ENCODE data around the gene FBXO38. TPM values are rescaled to one million over a fixed set of nuclear protein-coding genes. Genes with fewer than 3 reads are reported as not detected.
A peak's percentile ranks its signal among the peaks of the same experiment; 100 is the strongest.

FBXO38 gene
- total RNA-seq, 1 donor from 2014 or later, result 37.7 TPM

DNA sequence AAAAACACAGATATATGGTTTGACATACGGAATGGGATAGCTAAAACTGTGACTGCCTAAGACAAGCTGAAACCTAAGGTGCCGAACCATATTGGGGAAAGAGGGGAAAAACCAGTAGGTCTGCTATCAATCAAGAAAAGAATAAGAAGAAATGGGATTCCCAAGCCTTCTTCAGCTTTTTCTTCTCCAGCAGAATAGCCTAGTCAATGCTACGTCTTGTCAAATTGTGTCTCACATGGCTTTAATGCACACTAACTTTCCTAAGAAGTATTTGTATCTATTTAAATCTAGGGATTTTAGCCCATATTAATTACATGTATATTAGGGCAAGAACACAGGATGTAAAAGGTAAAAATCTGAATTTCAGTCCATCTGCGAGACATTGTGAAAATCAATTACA is 797 bp upstream of the FBXO38 start:
- no peak for DNase-seq (ENCODE audit: low read depth in 2 of 2)

DNA sequence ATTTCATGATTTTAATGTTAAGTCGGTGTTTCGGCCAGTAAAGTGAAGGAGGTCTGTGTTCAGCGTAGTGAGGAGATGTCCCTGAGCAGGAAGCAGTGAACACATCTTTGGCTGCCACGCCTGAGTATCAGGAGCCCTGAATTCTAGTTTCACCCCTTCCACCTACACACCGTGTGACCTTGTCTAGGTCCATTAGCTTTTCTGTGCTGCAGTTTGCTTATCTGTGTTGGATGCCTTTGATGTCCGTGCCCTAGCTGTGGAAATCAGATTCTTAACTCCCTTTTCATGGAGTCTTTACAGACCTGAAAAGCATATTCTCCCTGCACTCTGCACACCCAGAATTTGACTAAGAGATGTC is 601 bp downstream of the FBXO38 start:
- DNase-seq (ENCODE audit: low read depth in 2 of 2), result no peak

DNA sequence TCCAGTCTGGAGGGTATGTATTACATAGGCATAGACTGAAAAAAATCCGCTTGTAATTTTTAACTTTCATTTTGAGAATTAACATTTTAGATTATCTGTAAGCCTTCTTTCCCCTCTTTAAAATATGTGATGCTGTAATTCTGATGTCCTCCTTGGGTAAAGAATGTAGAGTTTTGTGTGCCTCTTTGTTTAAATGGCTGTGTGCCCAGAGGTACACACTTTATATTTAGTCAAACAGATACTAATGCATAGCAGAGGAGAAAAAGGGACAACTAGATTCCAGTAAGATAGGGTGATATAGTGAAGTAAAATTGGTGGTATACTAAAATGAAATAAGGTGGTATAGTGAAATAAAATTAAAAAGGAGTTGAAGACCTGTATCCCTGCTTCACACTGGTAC is 1.3 kb downstream of the FBXO38 start:
- no peak for DNase-seq (ENCODE audit: low read depth in 2 of 2)

DNA sequence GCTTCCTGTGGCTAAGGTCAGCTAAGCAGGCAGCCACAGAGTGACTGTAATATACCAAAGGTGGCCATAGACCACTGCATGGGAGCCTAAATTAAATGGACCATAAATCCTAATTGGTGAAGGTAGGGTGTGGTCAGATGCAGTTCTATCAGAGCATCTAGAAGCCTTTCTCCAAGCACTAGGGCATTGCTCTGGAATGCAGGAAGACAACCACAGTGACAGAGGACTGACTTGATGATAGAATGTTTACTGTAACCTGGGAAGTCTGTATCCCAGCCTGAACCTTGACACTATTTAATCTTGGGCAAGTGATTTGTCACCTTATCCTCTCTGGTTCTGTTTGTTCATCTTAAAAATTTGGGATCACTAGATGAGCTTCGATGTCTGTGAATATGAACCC is 2.3 kb downstream of the FBXO38 start:
- no peak for DNase-seq (ENCODE audit: low read depth in 2 of 2)

DNA sequence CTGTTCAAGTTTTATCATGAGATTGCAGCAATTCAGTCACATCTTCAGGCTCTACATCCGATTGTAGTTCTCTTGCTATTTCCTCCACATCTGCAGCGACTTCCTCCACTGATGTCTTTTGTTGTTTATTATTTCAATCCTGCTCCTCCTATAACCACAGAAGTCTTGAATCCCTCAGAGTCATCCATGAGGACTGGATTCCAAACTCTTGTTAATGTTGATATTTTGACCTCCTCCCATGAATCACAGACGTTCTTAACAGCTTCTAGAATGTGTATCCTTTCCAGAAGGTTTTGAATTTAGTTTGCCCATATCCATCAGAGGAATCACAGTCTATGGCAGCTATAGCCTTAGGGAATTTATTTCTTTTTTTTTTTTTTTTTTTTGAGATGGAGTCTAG is 3.6 kb downstream of the FBXO38 start:
- DNase-seq (ENCODE audit: low read depth in 2 of 2), result peak in 1 of 2 donors; percentile 50

DNA sequence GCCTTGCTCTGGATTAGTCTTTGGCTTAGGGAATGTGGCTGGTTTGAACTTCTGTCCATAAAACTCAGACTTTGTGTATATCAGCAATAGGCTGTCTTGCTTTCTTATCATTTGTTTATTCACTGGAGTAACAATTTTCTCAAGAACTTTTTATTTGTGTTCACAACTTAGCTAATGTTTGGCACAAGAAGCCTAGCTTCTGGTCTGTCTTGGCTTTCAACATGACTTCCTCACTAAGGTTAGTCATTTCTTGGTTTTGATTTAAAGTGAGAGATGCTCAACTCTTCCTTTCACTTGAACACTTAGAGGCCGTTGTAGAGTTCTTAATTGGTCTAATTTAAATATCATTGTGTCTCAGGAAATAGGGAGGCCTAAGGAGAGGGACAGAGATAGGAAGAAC is 4.9 kb downstream of the FBXO38 start:
- DNase-seq (ENCODE audit: low read depth in 2 of 2), result peak in 1 of 2 donors; percentile 41

DNA sequence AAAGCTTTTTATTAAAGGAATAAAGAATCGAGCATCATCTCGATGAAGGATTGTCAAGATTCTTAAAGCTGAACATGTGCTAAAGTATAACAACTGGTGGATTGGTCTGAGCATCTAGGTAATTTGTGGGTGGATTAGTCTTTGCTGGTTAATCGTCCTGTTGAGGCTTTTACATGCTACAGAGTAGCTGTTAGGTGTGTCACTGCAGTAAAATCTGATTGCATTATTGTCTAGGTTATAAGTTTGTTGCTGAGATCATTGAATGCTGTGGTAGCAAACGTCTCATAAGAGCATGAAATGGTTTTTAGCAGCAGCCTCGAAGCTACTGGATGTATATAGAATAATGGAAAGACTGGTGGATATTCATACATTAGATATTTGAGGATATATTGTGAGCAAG is 7.2 kb downstream of the FBXO38 start:
- no peak for DNase-seq (ENCODE audit: low read depth in 2 of 2)

DNA sequence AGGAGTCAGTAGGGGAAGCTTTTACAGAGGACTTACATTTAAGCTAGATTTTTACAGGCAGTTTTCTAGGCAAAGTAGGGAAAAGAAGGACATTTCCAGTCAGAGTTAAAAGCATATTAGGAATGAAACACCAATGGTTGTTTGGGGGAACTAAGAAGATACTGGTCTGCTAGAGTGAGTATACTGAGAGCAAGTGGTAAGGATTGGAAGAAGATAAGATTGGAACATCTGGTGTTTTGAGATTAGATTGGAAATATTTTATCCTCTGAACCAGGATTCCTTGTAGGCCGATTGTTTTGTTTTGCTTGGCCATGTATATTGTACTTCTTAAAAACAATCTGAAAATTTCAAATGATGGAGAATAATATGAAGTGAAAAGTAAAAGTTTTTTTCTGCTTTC is 7.7 kb downstream of the FBXO38 start:
- peak in 1 of 2 donors; percentile 35 for DNase-seq (ENCODE audit: low read depth in 2 of 2)

DNA sequence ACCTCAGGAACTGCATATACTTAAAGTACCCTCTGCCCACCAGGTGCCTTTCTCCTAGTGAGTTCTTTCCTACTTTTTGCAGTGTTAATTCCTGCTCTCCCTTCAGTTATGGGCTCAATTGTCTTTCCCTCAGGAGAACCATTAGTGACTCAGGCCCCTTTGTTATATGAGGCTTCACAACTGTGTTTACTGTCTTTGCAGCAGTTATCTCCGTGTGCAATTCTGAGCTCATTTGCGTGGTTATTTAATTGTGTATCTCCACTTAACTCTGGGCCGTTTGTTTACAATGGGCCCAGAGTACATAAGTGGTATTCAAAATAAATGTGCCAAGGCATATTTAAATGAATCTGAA is 9.6 kb downstream of the FBXO38 start:
- peak in 1 of 2 donors; percentile 41 for DNase-seq (ENCODE audit: low read depth in 2 of 2)

DNA sequence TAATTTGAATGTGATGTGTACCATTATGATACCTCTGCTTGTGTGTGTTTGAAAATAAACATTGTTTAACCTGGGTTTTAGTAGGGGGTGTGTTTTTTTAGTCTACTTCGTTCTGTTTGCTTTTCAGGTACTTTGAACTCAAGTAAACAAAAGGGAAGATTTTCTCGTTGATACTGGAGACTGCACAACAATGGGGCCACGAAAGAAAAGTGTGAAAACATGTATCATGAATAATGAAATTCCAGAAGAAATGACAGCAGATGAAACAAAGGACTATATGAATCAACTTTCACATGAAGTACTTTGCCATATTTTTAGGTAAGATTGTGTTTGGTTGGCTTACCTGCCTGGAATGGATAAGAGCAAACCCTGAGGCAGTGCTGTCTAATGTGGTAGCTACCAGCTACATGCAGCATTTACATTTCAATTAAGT is 10.8 kb downstream of the FBXO38 start:
- DNase-seq (ENCODE audit: low read depth in 2 of 2), result no peak

DNA sequence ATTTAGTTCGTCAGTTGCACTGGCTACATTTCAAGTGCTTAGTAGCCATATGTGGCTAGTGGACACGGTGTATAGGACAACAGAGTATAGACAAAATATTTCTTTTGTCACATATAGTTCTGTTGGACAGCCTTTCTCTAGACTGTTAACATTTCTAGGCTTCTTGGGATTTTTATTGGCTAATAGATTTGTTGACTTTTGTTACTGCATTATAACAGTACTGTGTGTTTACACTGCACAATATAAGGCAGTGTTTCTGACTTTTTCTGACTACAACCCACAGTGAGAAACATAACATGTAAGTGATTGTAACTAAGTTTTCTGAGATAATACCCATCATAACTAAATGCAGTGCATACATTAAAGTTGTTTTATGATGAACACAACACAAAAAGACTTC is 11.3 kb downstream of the FBXO38 start:
- DNase-seq (ENCODE audit: low read depth in 2 of 2), result no peak

DNA sequence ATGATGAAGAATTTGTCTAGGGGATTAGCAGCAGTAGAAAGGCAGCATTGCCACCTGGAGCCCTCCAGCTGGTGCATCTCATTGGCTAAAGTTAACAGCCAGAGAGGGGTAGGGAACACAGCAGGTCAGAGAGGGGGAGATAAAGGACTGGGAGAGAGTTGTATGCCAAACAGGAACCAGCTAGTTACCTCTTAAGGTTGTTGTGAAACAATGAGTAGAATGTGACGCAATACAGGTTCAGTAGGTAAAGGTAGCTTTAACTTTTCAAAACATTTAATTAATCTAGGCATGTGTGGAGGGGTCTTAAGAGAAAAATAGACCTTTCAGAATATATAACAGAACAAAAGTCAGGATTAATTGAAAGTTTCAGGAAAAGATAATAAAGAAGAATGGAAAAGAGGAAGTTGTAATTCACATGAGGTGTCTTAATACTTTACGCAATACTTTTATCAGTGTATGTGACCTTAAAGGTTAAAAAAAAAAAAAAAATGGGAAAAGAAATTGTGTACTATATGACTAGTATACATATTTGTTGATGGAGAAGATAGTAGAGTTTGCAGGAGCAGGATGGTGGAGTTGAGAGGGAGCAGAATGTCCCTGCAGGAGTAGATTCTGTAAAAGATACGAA is 14.3 kb downstream of the FBXO38 start:
- DNase-seq (ENCODE audit: low read depth in 2 of 2), result no peak

DNA sequence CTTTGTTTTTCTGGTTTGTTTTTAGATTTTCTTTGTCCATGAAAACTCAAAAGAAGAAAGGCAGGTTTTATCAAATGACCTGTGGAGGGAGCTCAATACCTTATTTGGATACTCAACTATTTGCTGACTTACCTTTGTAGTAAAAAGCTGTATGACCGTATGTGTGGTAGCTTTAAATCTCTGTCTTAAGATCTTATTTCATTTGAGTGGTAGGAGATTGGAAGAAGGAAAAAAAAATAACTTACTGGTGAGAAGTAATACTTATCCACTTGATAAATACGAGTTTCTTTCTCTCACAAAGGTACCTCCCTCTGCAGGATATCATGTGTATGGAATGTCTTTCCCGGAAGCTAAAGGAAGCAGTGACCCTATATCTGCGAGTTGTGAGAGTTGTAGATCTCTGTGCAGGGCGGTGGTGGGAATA is 15.0 kb downstream of the FBXO38 start:
- DNase-seq (ENCODE audit: low read depth in 2 of 2), result peak in 1 of 2 donors; percentile 53

DNA sequence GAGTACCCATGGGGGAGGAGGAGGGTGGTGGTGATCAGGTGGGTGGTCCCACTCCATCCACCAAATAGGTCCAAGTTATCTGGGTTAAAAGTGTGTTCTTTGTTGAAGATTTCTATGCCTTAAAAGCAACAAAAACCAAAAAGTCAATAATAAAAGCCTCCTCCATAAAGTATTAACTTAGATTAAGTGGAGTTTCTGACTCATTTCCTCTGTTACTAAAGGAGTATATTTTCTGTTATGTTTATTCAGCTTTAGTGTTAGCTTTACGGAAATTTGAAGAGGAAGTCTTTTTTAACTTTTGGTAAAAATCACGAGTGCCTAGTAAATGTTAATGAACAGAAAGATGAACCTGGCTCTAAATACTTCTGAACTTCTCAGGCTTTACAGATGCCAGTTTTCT is 17.8 kb downstream of the FBXO38 start:
- DNase-seq (ENCODE audit: low read depth in 2 of 2), result peak; percentile 78 to 84

DNA sequence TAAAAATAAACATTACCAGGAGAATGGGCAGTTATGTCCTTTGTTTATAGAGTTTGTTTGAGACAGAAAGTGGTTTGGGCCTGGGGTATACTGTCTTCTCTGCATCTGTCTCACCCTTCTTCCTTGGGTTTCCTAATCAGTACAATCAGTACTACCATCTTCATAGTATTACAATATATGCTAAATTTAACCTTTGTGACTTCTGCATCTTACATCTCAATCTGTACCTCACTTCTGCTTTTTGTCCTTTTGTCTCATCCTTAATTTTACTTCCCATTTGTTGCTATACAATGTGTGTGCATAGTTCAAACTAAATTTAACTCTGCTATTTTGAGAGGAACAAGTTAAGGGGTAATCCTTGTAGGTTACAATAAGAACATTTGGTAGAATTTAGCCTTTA is 19.6 kb downstream of the FBXO38 start:
- DNase-seq (ENCODE audit: low read depth in 2 of 2), result no peak

DNA sequence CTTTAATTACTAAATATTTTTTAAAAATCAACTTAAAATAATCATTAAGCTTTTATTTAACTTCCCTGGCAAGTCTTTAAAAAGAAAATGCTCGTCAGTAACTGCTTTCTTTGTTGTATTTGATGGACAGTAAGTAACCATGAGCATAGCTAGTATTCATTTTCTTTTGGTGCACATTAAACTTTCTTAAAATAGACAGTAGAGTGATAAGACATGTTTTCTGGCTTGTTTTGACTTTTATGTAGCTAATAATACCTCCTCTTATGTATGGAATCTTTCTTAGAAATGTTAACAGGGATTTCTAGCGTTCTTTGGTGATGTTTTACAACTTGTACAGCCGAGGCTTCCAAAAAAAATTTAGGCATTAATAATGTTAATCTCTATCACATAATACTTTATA is 22.6 kb downstream of the FBXO38 start:
- no peak for DNase-seq (ENCODE audit: low read depth in 2 of 2)

DNA sequence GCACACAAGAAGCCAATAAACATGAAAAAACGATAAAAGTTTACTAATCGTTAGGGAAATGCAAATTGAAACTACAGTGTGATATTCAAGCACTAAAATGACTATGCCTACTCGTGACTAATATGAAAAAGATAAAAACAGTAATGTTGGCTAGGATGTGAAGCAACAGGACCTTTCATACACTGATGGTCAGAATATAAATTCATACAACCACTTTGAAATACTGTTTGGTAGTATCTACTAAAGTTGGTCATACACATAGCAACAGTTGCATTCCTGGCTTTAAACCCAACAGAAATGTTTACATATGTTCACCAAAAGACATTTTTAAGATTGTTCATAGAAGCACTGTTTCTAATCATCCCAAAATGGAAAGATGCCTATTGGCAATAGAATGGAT is 24.3 kb downstream of the FBXO38 start:
- DNase-seq (ENCODE audit: low read depth in 2 of 2), result no peak

DNA sequence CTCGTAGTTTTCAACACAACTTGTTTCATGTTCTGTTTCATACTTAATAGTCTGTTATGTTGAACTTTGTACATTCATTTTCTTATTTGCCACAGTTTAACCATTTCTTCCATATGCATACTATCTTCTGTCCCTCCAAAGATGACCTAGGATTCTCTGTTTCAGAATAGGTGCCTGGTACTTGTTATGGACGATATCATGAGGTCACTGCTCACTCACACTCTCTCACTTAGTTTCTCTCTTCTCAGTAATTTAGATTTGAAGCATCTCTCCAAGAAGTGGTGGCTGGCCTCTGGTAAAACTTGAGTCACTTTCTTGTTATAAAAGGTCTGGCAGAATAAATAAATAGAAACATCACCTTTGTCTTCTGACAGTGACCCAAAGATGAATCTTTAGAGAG is 28.4 kb downstream of the FBXO38 start:
- DNase-seq (ENCODE audit: low read depth in 2 of 2), result no peak

DNA sequence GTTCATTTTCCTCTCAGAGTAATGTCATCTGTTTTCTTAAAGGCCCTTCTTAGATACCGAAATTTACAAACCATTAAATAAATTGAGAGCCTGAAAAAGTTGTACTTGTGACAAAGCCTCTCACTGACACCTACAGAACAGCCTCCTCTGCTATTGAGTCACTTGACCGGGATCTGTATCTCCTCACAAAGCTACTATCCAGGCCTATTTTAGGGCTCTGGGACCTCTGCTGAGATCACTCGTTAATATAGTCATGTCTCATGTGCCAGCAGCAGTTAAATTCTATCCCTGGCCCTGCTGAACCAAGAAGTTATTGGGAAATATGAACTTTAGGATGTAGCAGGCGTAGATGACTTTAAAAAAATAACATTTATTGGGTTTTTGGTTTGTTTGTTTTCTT is 31.1 kb downstream of the FBXO38 start:
- DNase-seq (ENCODE audit: low read depth in 2 of 2), result no peak

DNA sequence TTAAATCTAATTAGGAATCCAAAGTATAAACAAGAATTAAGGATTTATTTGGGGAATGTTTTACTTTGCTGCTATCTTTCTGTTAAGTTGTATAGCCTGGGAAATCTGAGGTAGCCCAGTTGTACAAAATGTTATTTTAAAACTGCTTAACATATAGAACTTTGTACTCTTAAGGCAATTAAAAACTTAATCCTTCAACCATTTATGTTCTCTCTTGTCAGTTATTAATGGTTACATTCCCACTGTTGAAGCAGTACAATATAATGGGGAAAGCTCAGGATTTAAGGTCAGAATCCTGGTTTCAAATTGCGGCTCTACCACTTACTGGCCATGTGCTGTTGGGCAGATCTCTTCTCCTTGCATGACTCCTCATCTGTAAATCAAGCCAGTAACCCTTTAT is 32.7 kb downstream of the FBXO38 start:
- DNase-seq (ENCODE audit: low read depth in 2 of 2), result no peak

DNA sequence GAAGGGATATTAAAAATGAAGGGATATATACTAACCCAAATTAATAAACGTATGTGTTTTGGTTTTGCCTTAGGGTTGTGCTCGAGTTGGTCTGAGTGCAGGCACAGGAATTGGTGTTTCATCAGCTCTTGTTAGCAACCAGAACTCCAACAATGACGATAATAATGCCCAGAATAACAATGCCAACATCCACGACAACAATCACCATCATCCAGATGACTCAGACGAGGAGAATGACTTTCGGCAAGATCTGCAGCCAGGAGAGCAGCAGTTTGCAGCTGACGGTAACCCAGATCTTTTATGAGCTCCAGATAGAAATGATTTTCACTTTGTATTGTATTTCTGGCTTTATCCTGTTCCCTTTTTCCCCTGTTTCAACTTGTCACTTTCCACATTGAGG is 33.2 kb downstream of the FBXO38 start:
- peak; percentile 95 to 97 for DNase-seq (ENCODE audit: low read depth in 2 of 2)

DNA sequence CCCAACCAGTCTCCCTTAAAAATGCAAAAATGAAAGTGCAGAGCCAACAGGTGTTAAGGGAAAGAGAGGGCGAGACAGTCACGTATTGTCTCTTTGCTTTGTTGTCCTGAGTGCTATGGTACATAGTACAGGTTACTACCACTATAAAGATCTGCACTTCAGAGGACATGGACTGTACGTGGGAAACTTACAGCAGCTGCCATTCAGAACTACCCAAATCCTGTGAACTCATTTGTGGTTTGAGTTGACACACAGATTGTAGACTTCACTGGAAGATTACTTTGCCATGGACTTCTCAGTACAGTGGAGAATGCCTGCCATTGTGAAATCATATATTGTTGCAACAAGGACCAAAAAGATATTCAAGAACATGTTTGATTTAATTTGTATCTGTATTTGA is 34.8 kb downstream of the FBXO38 start:
- no peak for DNase-seq (ENCODE audit: low read depth in 2 of 2)

DNA sequence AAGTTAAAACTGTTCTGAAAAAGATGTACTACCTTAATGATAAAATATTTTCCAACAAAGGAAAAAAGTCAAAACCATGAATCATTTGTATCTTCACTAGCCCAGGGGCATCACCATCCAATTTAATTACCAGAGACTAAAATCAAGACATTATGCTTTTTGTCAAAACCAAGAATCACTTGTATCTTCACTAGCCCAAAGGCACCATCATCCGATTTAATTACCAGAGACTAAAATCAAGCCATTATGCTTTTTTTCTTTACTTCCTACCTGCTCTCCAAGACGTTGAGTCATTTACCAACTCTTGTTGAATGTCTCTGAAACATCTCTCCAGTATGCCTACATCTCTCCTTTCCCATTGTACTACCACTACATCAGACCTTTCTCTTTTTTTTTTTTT is 37.9 kb downstream of the FBXO38 start:
- no peak for DNase-seq (ENCODE audit: low read depth in 2 of 2)

DNA sequence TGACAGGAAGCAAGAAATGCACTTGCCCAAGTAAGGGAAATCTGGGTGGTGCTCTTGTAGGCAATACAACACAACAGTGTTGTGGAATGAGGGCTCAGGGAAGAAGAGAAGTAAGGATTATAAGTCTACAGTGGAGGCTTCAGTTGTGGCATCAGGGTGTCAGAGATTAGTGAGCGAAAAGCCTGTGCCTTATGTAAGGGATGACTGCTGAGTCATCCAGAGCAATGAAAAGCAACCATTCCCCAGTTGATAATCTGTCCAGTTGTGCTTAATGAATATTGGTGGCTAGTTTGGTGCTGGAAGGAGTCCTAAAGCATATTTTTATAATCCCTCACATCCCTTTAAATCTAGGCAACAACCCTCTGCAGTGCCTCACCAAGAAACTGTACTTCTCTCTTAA is 42.0 kb downstream of the FBXO38 start:
- no peak for DNase-seq (ENCODE audit: low read depth in 2 of 2)

Measured in dermis microvascular lymphatic vessel endothelial cell (primary cell).